K562 (cell line): Measurements from ENCODE around the gene TCEANC2. TPM values are rescaled to one million over a fixed set of nuclear protein-coding genes. Genes with fewer than 3 reads are reported as not detected.

Experiments used
- ARID1B ChIP-seq: fragments of 450-650 bp; IDR thresholded peaks from 2 replicates; pipeline ENCODE4 v1.6.1; 2016; ENCODE audit warnings: antibody characterized with exemption, mild to moderate bottlenecking, inconsistent platforms
- CBFA2T2 ChIP-seq: fragments of 450-650 bp; conservative IDR thresholded peaks from 2 replicates; pipeline ENCODE4 v1.6.1; 2017; ENCODE audit warnings: mild to moderate bottlenecking
- CBX3 ChIP-seq, 2 experiments: IDR thresholded peaks; 1 replicate in 1 of 2; 2 replicates in 1 of 2; pipeline ENCODE4 v1.6.1; 2012; ENCODE audit warnings: inconsistent platforms in 2 of 2, low read length in 2 of 2, borderline replicate concordance in 1 of 2, control low read depth in 1 of 2
- CCNT2 ChIP-seq: IDR thresholded peaks from 2 replicates; pipeline ENCODE4 v1.6.1; 2011; ENCODE audit warnings: borderline replicate concordance, low read depth, mild to moderate bottlenecking, moderate library complexity, mixed read lengths, low read length; ENCODE audit not compliant: insufficient read length; ENCODE audit errors: extremely low read depth
- CREM ChIP-seq: IDR thresholded peaks from 2 replicates; pipeline ENCODE4 v1.6.1; 2014; ENCODE audit warnings: antibody characterized with exemption, low read depth
- CTCF ChIP-seq, 3 experiments: IDR thresholded peaks in 2 of 3; conservative IDR thresholded peaks in 1 of 3; 2 replicates each; pipeline ENCODE4 v1.5.1; 2011 to 2012; ENCODE audit warnings: low read length in 3 of 3, mild to moderate bottlenecking in 3 of 3, control low read depth in 2 of 3, improper control_type of control experiment in 1 of 3, inconsistent platforms in 1 of 3, low read depth in 1 of 3, mixed read lengths in 1 of 3, moderate library complexity in 1 of 3; ENCODE audit not compliant: insufficient read depth in 2 of 3
- CXXC5 ChIP-seq: fragments of 250-450 bp; sonication (Bioruptor Pico); IDR thresholded peaks from 2 replicates; pipeline ENCODE4 v1.8.0; 2022; ENCODE audit warnings: inconsistent platforms, mild to moderate bottlenecking, moderate library complexity
- DEAF1 ChIP-seq: fragments of 450-650 bp; formaldehyde crosslinking; IDR thresholded peaks from 2 replicates; pipeline ENCODE4 v1.4.0; 2020; ENCODE audit warnings: mild to moderate bottlenecking, moderate library complexity
- L3MBTL2 ChIP-seq: fragments of 450-650 bp; IDR thresholded peaks from 2 replicates; pipeline ENCODE4 v1.6.1; 2016; ENCODE audit warnings: mild to moderate bottlenecking, moderate library complexity
- LEF1 ChIP-seq: fragments of 450-650 bp; IDR thresholded peaks from 2 replicates; pipeline ENCODE4 v1.6.1; 2016; ENCODE audit warnings: mild to moderate bottlenecking
- NBN ChIP-seq: fragments of 450-650 bp; IDR thresholded peaks from 2 replicates; pipeline ENCODE4 v1.6.1; 2016; ENCODE audit warnings: low read depth, mild to moderate bottlenecking
- NCOA1 ChIP-seq: fragments of 450-650 bp; IDR thresholded peaks from 2 replicates; pipeline ENCODE4 v1.6.1; 2016; ENCODE audit warnings: low read depth
- OTX1 ChIP-seq: fragments of 450-650 bp; formaldehyde crosslinking; IDR thresholded peaks from 2 replicates; pipeline ENCODE4 v1.4.0; 2022; ENCODE audit warnings: mild to moderate bottlenecking
- RCOR1 ChIP-seq, 2 experiments: IDR thresholded peaks; 2 replicates each; pipeline ENCODE4 v1.6.1; 2012; ENCODE audit warnings: low read depth in 2 of 2, low read length in 2 of 2, borderline replicate concordance in 1 of 2, improper control_type of control experiment in 1 of 2
- TCF3 ChIP-seq: sonication (generic); formaldehyde crosslinking; IDR thresholded peaks from 2 replicates; pipeline ENCODE4 v1.4.0; 2020; ENCODE audit warnings: mild to moderate bottlenecking, missing genetic modification reagents
- ZNF431 ChIP-seq: sonication (generic); formaldehyde crosslinking; IDR thresholded peaks from 2 replicates; pipeline ENCODE4 v1.8.0; 2022; ENCODE audit warnings: mild to moderate bottlenecking, missing genetic modification reagents
- ZNF707 ChIP-seq: fragments of 250-450 bp; sonication (Bioruptor Pico); conservative IDR thresholded peaks from 2 replicates; pipeline ENCODE4 v1.8.0; 2022; ENCODE audit warnings: inconsistent platforms, mild to moderate bottlenecking, moderate library complexity
- polyA plus RNA-seq, 8 experiments: library from polyadenylated mRNA; depleted of rRNA in 4 of 8; stranded (reverse) in 5 of 8; unstranded in 3 of 8; fragments of >200 nt; fragmentation: Nextera tagmentation in 2 of 8; fragmentation: Illumina TruSeq in 1 of 8; extraction: Ambion mirVana in 2 of 8; extraction: Trizol in 1 of 8; gene quantifications; 2 replicates each; pipeline versions ENCODE4 v1.2.1 to v1.2.3, GENCODE V29; 2011 to 2014; ENCODE audit warnings: inconsistent platforms in 1 of 8, missing spikeins in 1 of 8
- total RNA-seq, 7 experiments: library from RNA; depleted of rRNA in 6 of 7; stranded (reverse); fragments of >200 nt in 6 of 7; fragmentation: Illumina TruSeq in 2 of 7; extraction: Trizol in 2 of 7; gene quantifications; 2 replicates each; pipeline versions ENCODE4 v1.2.1 to v1.2.3, GENCODE V29; 2011 to 2021; ENCODE audit warnings: low replicate concordance in 1 of 7

Gene TCEANC2
- total and polyA plus RNA-seq, 9 of the 15 experiments (the other 6 are each of a cell fraction or from before 2014, with no cell fraction given) = 3.3 to 10.2 (median 7.0) TPM

GRCh38 chr1:54054438-54054749 lies 986 bp downstream of the TCEANC2 start (continued):
- 0 out of 2 replicates have a peak, but pooled peaks have one; percentile 5 for TF ChIP-seq DEAF1 (CRISPR knock-in tag)
- peak; percentile 85 for TF ChIP-seq ARID1B
- TF ChIP-seq RCOR1 (IDR thresholded peaks at IDR 0.05; ENCODE audit: borderline replicate concordance in 1 of 2, low read depth in 2 of 2, low read length in 2 of 2) = peak in 1 of 2 experiments; percentile 77; a peak in 1 of 4 replicates
- TF ChIP-seq NBN = 0 out of 2 replicates have a peak, but pooled peaks have one; percentile 14
- TF ChIP-seq CXXC5 (CRISPR knock-in tag) = 0 out of 2 replicates have a peak, but pooled peaks have one; percentile 15
- TF ChIP-seq TCF3 (CRISPR knock-in tag) = peak; percentile 85
- TF ChIP-seq L3MBTL2 = no peak; the same call in 1 of the 2 replicates
- peak; percentile 73 for TF ChIP-seq CBFA2T2
- 0 out of 2 replicates have a peak, but pooled peaks have one; percentile 15 for TF ChIP-seq CREM
- TF ChIP-seq LEF1 = peak; percentile 33; the same call in 1 of the 2 replicates
- TF ChIP-seq ZNF707 (CRISPR knock-in tag) = no peak
- TF ChIP-seq NCOA1 = peak; percentile 25; the same call in 1 of the 2 replicates
- TF ChIP-seq CTCF (IDR thresholded peaks at IDR 0.05 in 2 of 3, conservative IDR thresholded peaks at IDR 0.05 in 1 of 3; ENCODE audit: insufficient read depth in 2 of 3, low read depth in 1 of 3, low read length in 3 of 3) = peak; percentile 15 to 47 (median 41); a peak in 3 of 6 replicates
- peak in 1 of 2 experiments; percentile 33; a peak in 1 of 3 replicates for TF ChIP-seq CBX3 (IDR thresholded peaks at IDR 0.05; ENCODE audit: borderline replicate concordance in 1 of 2, low read length in 2 of 2)
- peak; percentile 25 for TF ChIP-seq CCNT2
- TF ChIP-seq OTX1 (CRISPR knock-in tag) = no peak
- TF ChIP-seq ZNF431 (CRISPR knock-in tag) = no peak
